ENCODE results near the gene TEAD1.

GRCh38 chr11:12835286-12835685 lies 161.1 kb downstream of the TEAD1 start:
- TF ChIP-seq CTCF (IDR thresholded peaks at IDR 0.05): no peak
- TF ChIP-seq POLR2A (IDR thresholded peaks at IDR 0.05): no peak
